ENCODE measurements around the gene SRSF10. TPM values are rescaled to one million over a fixed set of nuclear protein-coding genes. Genes with fewer than 3 reads are reported as not detected.
"Not testable (repeated sequence)": the region's sequence is repeated elsewhere in the genome, so short reads cannot be mapped to it uniquely, and the experiment has no call there.

The SRSF10 gene
- total RNA-seq, 1 donor from 2014 or later: 65.2 TPM

DNA sequence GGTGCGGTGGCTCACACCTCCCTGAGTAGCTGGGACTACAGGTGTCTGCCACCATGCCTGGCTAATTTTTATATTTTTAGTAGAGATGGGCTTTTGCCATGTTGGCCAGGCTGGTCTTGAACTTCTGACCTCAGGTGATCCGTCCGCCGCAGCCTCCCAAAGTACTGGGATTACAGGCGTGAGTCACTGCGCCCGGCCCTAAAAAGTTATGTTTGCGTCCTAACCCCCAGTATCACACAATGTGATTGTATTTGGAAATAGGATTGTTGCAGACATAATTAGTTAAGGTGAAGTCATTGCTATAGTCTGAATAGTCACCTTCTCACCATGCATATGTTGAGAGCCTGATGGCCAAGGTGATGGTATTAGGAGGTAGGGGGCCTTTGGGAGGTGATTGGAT lies 32.8 kb upstream of the SRSF10 start:
- H3K4me3 ChIP-seq (ENCODE audit: low read length in 3 of 3); H3K27me3 ChIP-seq (ENCODE audit: control insufficient read depth in 3 of 3, insufficient read depth in 3 of 3, low read length in 3 of 3); H3K9me3 ChIP-seq (ENCODE audit: control insufficient read depth in 3 of 3, low read length in 3 of 3); H3K27ac ChIP-seq (ENCODE audit: low read depth, low read length); H3K9ac ChIP-seq (ENCODE audit: low read depth in 1 of 3, low read length in 3 of 3); H3K36me3 ChIP-seq (ENCODE audit: control insufficient read depth in 3 of 3, insufficient read depth in 3 of 3, low read length in 3 of 3): not testable (repeated sequence)
- H3K4me1 ChIP-seq (ENCODE audit: control insufficient read depth in 3 of 3, insufficient read depth in 3 of 3, low read length in 3 of 3): peaks cover 23 to 30% (median 23%) of the 10 kb centered on the region in 3 donors

DNA sequence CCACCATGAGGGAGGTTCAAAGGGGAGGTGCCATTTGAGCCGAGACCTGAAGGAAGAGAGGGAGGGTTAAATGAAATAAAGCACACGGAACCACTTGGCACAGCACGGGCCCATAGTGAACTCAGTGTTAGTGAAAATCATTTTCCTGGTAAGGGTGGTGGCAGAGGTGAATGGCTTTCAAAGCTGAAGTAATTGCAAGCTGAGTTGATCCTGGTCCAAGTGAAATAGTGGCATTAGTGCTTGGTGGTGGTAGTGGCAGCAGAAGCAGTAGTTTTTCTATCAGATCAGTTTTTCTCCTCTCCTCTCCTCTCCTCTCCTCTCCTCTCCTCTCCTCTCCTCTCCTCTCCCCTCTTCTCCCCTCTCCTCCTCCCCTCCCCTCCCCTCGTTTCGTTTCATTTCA lies 30.5 kb upstream of the SRSF10 start:
- Histone ChIP-seq H3K4me3 (ENCODE audit: low read length in 3 of 3) (no peak overlapping the region), H3K4me1 (ENCODE audit: control insufficient read depth in 3 of 3, insufficient read depth in 3 of 3, low read length in 3 of 3) (peaks cover 6 to 13% (median 10%) of the 10 kb centered on the region in 3 donors), H3K9ac (ENCODE audit: low read depth in 1 of 3, low read length in 3 of 3) (no peak overlapping the region), H3K27ac (ENCODE audit: low read depth, low read length) (no peak overlapping the region), H3K9me3 (ENCODE audit: control insufficient read depth in 3 of 3, low read length in 3 of 3) (no peaks in the 10 kb centered on the region), H3K36me3 (ENCODE audit: control insufficient read depth in 3 of 3, insufficient read depth in 3 of 3, low read length in 3 of 3) (no peaks in the 10 kb centered on the region), H3K27me3 (ENCODE audit: control insufficient read depth in 3 of 3, insufficient read depth in 3 of 3, low read length in 3 of 3) (no peaks in the 10 kb centered on the region)

DNA sequence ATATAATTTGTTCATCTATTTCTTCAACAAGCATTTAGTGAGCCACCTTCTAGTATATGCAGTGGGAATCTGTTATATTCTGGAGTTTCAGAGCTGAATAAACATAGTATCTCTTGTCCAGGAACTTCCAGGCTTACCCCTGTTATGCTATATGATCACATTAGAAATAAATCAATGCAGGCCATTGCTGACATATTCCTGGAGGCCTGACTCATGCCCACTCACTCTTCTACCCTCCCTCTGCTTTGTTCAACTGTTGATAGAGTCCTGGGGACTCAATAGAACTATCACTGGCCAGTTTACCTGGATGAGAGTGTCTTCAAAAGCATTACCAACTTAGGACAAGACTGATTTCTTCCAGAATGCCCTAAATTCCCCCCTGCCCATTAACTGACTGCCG lies 29.3 kb upstream of the SRSF10 start:
- Histone ChIP-seq H3K36me3 (ENCODE audit: control insufficient read depth in 3 of 3, insufficient read depth in 3 of 3, low read length in 3 of 3) (no peaks in the 10 kb centered on the region), H3K4me3 (ENCODE audit: low read length in 3 of 3) (no peak overlapping the region), H3K27me3 (ENCODE audit: control insufficient read depth in 3 of 3, insufficient read depth in 3 of 3, low read length in 3 of 3) (no peaks in the 10 kb centered on the region), H3K4me1 (ENCODE audit: control insufficient read depth in 3 of 3, insufficient read depth in 3 of 3, low read length in 3 of 3) (peaks cover 3 to 6% (median 5%) of the 10 kb centered on the region in 3 donors), H3K27ac (ENCODE audit: low read depth, low read length) (no peak overlapping the region), H3K9ac (ENCODE audit: low read depth in 1 of 3, low read length in 3 of 3) (no peak overlapping the region), H3K9me3 (ENCODE audit: control insufficient read depth in 3 of 3, low read length in 3 of 3) (no peaks in the 10 kb centered on the region)

DNA sequence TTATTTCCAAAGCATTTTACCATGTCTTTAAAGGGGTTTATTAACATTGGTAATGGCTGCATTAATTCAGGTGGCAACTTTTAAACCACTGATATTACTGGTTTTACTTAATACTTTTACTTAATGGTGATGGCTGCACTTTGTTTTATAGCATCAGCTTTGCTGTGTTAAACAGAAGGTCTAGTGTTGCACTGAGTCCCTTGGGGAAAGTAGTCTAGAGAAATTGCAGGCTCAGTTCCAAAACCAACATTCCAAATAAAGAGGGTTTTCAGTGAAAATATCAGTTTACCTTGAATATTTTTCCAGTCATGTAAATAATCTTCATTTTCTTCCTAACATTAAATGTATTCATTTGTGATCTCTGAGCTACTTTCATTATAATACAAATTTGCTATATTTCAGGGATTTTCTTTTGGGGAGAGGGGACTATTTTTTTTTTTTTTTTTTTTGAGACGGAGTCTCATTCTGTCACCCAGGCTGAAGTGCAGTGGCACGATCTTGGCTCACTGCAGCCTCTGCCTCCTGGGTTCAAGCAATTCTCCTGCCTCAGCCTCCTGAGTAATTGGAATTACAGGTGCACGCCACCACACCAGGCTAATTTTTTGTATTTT lies 28.6 kb upstream of the SRSF10 start:
- H3K27ac ChIP-seq (ENCODE audit: low read depth, low read length); H3K27me3 ChIP-seq (ENCODE audit: control insufficient read depth in 3 of 3, insufficient read depth in 3 of 3, low read length in 3 of 3); H3K9me3 ChIP-seq (ENCODE audit: control insufficient read depth in 3 of 3, low read length in 3 of 3); H3K36me3 ChIP-seq (ENCODE audit: control insufficient read depth in 3 of 3, insufficient read depth in 3 of 3, low read length in 3 of 3); H3K9ac ChIP-seq (ENCODE audit: low read depth in 1 of 3, low read length in 3 of 3); H3K4me3 ChIP-seq (ENCODE audit: low read length in 3 of 3): not testable (repeated sequence)
- peaks cover 7 to 13% (median 8%) of the 10 kb centered on the region in 3 donors for H3K4me1 ChIP-seq (ENCODE audit: control insufficient read depth in 3 of 3, insufficient read depth in 3 of 3, low read length in 3 of 3)

DNA sequence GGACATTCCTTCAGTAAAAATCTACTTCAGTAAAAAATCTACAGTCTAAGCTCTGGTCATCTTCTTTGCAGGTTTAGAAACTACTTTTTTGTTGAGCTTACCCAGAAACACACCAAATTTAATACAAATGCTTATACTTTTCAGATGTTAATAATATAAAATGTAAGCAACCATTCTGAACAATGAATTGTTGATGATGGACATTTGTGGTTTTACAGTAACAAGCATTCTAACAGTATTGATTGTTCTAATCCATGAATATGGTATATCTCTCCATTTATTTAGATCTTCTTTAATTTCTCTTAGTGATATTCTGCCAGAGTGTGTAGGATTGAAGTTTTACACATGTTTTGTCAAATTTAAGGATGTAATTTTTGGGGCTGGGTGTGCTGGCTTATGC lies 27.0 kb upstream of the SRSF10 start:
- no peaks in the 10 kb centered on the region for H3K9me3 ChIP-seq (ENCODE audit: control insufficient read depth in 3 of 3, low read length in 3 of 3)
- H3K27me3 ChIP-seq (ENCODE audit: control insufficient read depth in 3 of 3, insufficient read depth in 3 of 3, low read length in 3 of 3): no peaks in the 10 kb centered on the region
- no peak overlapping the region for H3K27ac ChIP-seq (ENCODE audit: low read depth, low read length)
- H3K4me1 ChIP-seq (ENCODE audit: control insufficient read depth in 3 of 3, insufficient read depth in 3 of 3, low read length in 3 of 3): peaks cover 15 to 22% (median 16%) of the 10 kb centered on the region in 3 donors
- H3K4me3 ChIP-seq (ENCODE audit: low read length in 3 of 3): no peak overlapping the region
- no peaks in the 10 kb centered on the region for H3K36me3 ChIP-seq (ENCODE audit: control insufficient read depth in 3 of 3, insufficient read depth in 3 of 3, low read length in 3 of 3)
- no peak overlapping the region for H3K9ac ChIP-seq (ENCODE audit: low read depth in 1 of 3, low read length in 3 of 3)

DNA sequence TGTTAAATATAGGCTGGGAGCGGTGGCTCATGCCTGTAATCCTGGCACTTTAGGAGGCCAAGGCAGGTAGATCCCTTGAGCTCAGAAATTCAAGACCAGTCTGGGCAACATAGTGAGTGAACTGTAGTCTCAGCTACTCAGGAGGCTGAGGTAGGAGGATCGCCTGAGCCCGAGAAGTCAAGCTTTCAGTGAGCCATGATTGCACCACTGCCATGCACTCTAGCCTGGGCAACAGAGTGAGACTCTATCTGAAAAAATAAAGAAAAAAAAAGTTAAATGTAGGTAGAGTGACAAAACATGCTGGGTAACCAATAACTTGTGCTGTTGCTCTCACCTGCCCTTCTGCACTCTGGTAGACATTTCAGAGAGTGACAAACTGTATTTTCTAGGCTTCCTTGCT lies 25.0 kb upstream of the SRSF10 start:
- peaks cover 15 to 22% (median 17%) of the 10 kb centered on the region in 3 donors for H3K4me1 ChIP-seq (ENCODE audit: control insufficient read depth in 3 of 3, insufficient read depth in 3 of 3, low read length in 3 of 3)
- no peaks in the 10 kb centered on the region for H3K27me3 ChIP-seq (ENCODE audit: control insufficient read depth in 3 of 3, insufficient read depth in 3 of 3, low read length in 3 of 3)
- no peaks in the 10 kb centered on the region for H3K36me3 ChIP-seq (ENCODE audit: control insufficient read depth in 3 of 3, insufficient read depth in 3 of 3, low read length in 3 of 3)
- no peak overlapping the region for H3K9ac ChIP-seq (ENCODE audit: low read depth in 1 of 3, low read length in 3 of 3)
- H3K9me3 ChIP-seq (ENCODE audit: control insufficient read depth in 3 of 3, low read length in 3 of 3): no peaks in the 10 kb centered on the region
- no peak overlapping the region for H3K27ac ChIP-seq (ENCODE audit: low read depth, low read length)
- no peak overlapping the region for H3K4me3 ChIP-seq (ENCODE audit: low read length in 3 of 3)

DNA sequence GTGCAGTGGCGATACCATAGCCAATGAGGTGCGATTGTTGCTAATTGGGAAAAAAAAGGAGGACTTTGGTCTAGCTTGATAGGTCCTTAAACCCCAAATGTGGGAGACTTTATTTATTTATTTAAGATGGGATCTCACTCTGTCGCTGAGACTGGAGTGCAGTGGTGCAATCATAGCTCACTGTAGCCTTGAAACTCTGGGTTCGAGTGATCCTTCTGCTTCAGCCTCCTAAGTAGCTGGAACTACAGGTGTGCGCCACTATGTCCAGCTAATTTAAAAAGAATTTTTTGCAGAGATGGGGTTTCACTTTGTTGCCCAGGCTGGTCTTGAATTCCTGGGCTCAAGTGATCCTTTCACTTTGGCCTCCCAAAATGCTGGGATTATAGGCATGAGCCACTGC lies 24.0 kb upstream of the SRSF10 start:
- H3K9ac ChIP-seq (ENCODE audit: low read depth in 1 of 3, low read length in 3 of 3): no peak overlapping the region
- no peak overlapping the region for H3K4me3 ChIP-seq (ENCODE audit: low read length in 3 of 3)
- no peak overlapping the region for H3K27ac ChIP-seq (ENCODE audit: low read depth, low read length)
- no peaks in the 10 kb centered on the region for H3K27me3 ChIP-seq (ENCODE audit: control insufficient read depth in 3 of 3, insufficient read depth in 3 of 3, low read length in 3 of 3)
- no peaks in the 10 kb centered on the region for H3K36me3 ChIP-seq (ENCODE audit: control insufficient read depth in 3 of 3, insufficient read depth in 3 of 3, low read length in 3 of 3)
- H3K9me3 ChIP-seq (ENCODE audit: control insufficient read depth in 3 of 3, low read length in 3 of 3): no peaks in the 10 kb centered on the region
- peaks cover 14 to 23% (median 22%) of the 10 kb centered on the region in 3 donors for H3K4me1 ChIP-seq (ENCODE audit: control insufficient read depth in 3 of 3, insufficient read depth in 3 of 3, low read length in 3 of 3)

DNA sequence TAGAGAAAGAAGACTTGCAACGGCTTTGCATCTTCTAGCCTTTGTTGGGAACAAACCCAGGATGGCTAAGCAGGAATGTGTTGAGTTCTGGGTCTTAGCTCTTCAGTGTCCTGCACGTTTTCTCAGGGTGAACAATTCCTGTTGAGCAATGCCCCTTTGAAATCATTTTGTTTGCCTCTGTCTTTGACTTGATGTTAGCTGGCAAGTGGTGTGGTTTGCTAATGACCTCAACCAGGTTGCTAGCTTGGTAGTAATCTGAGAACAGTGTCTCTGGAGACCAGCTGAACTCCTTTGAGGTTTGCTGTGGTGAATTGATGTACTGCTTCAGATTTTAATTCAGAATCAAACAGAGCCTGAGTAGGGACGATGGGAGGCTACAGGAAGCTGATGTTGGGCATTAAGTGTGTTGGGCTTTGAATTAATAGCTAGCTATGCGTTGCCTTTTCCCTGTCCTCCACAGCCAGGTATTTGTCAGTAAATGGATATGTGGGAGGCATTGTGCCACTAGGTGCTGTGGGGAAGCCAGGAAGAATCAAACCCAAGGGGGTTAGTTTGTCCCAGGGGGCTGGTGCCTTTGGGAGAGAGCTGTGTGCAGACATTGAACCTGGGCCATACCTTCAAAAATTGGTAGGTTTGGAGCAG lies 23.3 kb upstream of the SRSF10 start:
- H3K9me3 ChIP-seq (ENCODE audit: control insufficient read depth in 3 of 3, low read length in 3 of 3): no peaks in the 10 kb centered on the region
- peaks cover 13 to 25% (median 20%) of the 10 kb centered on the region in 3 donors for H3K4me1 ChIP-seq (ENCODE audit: control insufficient read depth in 3 of 3, insufficient read depth in 3 of 3, low read length in 3 of 3)
- peak overlapping the region in 1 of 3 donors; percentile 16 for H3K4me3 ChIP-seq (ENCODE audit: low read length in 3 of 3)
- no peaks in the 10 kb centered on the region for H3K36me3 ChIP-seq (ENCODE audit: control insufficient read depth in 3 of 3, insufficient read depth in 3 of 3, low read length in 3 of 3)
- H3K27me3 ChIP-seq (ENCODE audit: control insufficient read depth in 3 of 3, insufficient read depth in 3 of 3, low read length in 3 of 3): no peaks in the 10 kb centered on the region
- H3K9ac ChIP-seq (ENCODE audit: low read depth in 1 of 3, low read length in 3 of 3): no peak overlapping the region
- H3K27ac ChIP-seq (ENCODE audit: low read depth, low read length): peak overlapping the region; percentile 10

DNA sequence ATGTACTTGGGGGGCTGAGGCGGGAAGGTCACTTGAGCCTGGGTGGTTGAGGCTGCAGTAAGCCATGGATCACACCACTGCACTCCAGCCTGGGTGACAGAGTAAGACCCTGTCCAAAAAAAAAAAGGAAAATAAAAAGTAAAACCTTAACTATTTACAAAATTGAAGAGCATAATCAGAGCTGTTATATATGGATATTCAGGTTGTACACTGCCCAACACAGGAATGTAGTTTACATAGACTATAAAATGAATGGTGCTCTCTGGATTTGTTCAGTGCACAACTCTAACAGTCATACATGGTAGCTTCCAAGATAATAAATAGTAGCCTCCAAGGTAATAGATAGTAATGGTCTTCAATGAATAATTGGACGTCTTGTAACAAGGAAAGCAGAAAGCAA lies 22.6 kb upstream of the SRSF10 start:
- H3K27ac ChIP-seq (ENCODE audit: low read depth, low read length): no peak overlapping the region
- H3K9me3 ChIP-seq (ENCODE audit: control insufficient read depth in 3 of 3, low read length in 3 of 3): no peaks in the 10 kb centered on the region
- H3K4me3 ChIP-seq (ENCODE audit: low read length in 3 of 3): no peak overlapping the region
- no peaks in the 10 kb centered on the region for H3K36me3 ChIP-seq (ENCODE audit: control insufficient read depth in 3 of 3, insufficient read depth in 3 of 3, low read length in 3 of 3)
- H3K27me3 ChIP-seq (ENCODE audit: control insufficient read depth in 3 of 3, insufficient read depth in 3 of 3, low read length in 3 of 3): no peaks in the 10 kb centered on the region
- H3K9ac ChIP-seq (ENCODE audit: low read depth in 1 of 3, low read length in 3 of 3): no peak overlapping the region
- H3K4me1 ChIP-seq (ENCODE audit: control insufficient read depth in 3 of 3, insufficient read depth in 3 of 3, low read length in 3 of 3): peaks cover 13 to 25% (median 16%) of the 10 kb centered on the region in 3 donors

DNA sequence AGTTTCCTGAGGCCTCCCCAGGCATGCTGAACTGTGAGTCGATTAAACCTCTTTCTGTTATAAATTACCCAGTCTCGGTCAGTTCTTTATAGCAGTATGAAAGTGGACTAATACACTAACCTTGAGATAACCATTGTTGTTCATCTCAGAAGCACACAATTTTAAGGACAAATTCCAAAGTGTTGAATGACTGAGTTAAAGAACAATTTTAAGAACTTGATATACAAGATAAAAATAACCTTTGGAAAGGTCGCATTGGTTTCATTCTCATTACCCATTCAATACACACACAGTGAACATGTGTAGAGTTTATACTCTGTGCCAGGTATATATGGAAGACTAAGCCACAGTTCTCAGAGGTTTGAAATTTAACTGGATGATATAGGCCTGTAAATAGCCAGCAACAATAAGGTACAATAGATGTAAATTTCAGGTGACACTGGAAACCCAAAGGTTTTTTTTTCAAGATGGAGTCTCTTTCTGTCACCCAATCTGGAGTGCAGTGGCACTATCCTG lies 19.1 kb upstream of the SRSF10 start:
- peaks cover 13 to 25% (median 14%) of the 10 kb centered on the region in 3 donors for H3K4me1 ChIP-seq (ENCODE audit: control insufficient read depth in 3 of 3, insufficient read depth in 3 of 3, low read length in 3 of 3)
- H3K9ac ChIP-seq (ENCODE audit: low read depth in 1 of 3, low read length in 3 of 3): no peak overlapping the region
- peak overlapping the region in 1 of 3 donors; percentile 4 for H3K4me3 ChIP-seq (ENCODE audit: low read length in 3 of 3)
- peak overlapping the region; percentile 56 for H3K27ac ChIP-seq (ENCODE audit: low read depth, low read length)
- H3K9me3 ChIP-seq (ENCODE audit: control insufficient read depth in 3 of 3, low read length in 3 of 3): no peaks in the 10 kb centered on the region
- H3K27me3 ChIP-seq (ENCODE audit: control insufficient read depth in 3 of 3, insufficient read depth in 3 of 3, low read length in 3 of 3): no peaks in the 10 kb centered on the region
- H3K36me3 ChIP-seq (ENCODE audit: control insufficient read depth in 3 of 3, insufficient read depth in 3 of 3, low read length in 3 of 3): no peaks in the 10 kb centered on the region
